UCSD-AML1 (cell line): ENCODE measurements around the gene CFAP65.

ENCODE experiments used
- DNase-seq: peaks from one replicate; lab custom pipeline; 2025; ENCODE audit not compliant: unreplicated experiment; lab: John Stamatoyannopoulos, UW

Gene CFAP65

DNA sequence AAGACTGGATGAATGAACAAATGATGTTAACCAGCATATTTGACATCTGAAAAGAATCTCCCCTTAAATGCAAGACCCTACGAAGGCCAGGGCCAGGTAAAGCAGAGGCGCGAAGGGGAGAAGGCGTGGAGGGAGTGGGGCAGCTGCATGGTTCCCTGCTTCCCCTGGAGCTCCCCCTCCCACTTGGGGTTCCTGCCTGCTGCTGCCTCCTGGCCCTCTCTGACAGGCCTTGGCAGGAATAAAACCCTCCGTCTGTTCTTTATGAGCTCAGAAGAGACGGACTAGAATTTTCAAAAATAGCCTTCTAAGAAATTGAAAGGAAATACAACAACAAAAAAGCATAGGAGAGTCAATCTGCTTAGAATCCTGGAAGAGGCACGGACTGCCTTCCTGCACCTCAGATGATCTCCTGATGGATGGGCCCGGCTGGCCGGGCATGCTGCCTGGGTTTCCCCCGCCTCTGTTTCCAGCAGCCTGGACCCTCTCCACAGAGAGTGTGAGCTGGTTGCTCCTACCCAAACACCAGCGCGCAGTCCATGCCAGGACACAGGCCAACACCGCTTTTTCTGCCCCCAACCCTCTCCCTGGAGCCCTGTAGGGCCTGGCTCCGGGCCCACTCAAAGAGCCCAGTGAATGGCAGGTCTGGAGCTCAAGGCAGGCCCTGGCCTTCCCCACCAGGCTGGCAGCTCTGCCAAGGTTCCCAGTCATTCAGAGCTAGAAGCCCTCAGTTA lies 23.9 kb downstream of the CFAP65 start:
- no peak for DNase-seq

DNA sequence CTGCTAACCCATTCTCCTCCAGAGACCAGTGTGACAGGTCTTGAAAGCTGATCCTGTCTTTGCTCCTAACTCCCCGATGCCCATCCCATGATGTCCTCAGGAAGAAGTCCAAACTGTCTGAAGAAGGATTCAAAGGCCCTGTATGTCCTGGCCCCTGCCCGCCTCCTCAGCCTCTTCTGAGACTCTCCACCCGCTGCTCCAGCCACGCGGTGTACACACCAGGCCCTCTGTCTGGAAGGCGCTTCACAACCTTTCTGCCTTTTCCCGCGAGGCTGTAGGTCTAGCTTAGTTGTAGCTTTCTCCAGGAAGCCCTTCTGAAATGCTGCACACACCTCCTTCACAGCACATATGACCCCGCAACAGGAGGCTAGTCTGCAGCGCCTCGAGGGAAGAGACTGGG lies 24.6 kb downstream of the CFAP65 start:
- DNase-seq: no peak

DNA sequence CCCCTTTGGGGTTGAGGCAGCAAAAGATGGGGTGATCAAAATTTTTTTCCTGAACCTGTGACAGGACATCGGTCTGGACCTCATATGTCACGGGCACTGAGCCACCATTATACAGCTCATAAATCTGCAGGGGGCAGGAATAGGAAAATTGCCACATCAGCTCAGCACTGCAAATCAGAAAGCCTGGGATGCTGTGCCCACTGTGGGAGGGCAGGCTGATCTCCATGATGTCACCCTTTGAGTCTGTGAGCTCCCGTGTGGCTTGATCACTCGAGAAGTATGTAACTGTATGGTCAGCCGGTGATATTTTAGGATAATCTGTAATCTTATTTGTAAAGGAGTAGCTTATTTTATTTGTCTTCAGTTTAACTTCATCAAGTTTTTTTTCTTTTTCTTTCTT lies 30.4 kb downstream of the CFAP65 start:
- DNase-seq: no peak

DNA sequence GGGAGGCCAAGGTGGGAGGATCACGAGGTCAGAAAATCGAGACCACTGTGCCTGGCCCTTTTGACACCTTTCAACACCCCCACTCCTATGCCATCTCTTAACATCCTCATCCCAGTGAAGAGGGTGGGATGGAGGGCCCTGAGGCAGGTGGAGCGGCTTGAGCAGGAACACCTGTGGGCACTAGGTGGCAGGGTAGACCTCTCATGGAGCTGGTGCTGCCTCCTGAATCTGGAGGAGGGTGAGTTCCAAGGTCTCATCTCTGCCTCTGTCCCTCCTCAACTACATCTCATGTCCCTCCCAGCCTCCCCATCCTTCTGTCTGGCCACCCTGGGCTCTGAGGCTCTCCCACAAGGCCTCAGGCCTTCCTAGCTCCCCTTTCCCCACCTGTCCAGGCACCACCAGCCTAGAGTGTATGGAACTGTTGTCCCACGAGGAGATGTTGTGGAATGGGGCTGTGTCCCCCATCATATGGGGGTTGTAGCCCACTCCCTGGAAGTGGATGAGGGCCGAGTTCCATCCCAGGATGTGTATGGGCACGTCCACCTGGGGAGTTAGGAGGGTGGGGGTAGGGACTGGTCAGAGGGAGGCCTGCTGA lies 31.1 kb downstream of the CFAP65 start:
- no peak for DNase-seq

DNA sequence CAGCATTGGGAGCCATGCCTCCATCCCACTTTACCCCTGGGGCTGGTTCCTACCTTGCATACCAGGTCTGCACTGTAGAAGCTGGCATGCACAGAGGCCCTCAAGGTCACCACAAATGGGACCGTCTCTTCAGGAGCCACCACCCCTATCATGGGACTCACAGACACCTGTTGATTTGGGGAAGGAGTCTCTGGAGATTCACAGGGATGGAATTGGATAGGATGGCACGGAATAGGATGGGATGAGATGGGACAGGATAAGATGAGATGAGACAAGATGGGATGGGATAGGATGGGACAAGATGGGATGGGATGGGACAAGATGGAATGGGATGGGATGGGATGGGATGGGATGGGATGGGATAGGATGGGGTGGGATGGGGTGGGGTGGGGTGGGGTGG lies 32.0 kb downstream of the CFAP65 start:
- no peak for DNase-seq

DNA sequence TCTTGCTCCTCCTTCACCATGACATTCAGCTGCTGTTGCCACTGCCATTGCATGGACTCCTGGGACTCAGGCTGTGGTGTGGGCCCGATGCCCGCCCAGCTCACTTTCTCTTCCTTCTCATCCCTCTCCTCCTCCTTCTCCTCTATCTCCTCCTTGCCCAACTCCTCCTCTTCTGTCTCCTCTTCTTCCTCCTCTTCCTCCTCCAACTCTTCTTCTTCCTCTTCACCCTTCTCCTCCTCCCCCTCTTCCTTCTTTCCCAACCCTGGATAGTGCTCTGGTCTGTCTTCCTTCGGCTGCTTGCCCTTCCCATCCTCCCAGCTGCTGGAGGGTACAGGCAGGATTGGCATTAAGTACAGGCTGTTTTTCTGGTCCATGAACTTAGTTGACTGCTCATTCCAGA lies 37.3 kb downstream of the CFAP65 start:
- DNase-seq: no peak

DNA sequence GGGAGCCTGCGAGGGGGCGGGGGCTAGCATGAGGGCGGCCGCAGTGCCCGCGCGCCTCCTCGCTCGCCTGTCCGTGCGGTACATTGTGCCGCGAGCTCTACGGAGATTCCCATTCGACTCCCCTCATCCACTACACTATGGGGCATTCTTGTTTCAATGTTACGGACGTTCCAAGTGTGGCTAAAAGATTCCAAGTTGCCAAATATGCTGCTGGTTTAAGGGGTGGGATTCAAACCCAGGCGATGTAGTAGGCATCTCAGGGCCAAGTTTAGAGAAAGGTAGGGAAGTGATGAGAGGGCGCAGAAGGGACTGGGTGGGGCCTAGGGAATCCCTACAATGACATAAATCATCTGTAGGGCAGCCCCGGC lies 38.1 kb downstream of the CFAP65 start:
- no peak for DNase-seq

DNA sequence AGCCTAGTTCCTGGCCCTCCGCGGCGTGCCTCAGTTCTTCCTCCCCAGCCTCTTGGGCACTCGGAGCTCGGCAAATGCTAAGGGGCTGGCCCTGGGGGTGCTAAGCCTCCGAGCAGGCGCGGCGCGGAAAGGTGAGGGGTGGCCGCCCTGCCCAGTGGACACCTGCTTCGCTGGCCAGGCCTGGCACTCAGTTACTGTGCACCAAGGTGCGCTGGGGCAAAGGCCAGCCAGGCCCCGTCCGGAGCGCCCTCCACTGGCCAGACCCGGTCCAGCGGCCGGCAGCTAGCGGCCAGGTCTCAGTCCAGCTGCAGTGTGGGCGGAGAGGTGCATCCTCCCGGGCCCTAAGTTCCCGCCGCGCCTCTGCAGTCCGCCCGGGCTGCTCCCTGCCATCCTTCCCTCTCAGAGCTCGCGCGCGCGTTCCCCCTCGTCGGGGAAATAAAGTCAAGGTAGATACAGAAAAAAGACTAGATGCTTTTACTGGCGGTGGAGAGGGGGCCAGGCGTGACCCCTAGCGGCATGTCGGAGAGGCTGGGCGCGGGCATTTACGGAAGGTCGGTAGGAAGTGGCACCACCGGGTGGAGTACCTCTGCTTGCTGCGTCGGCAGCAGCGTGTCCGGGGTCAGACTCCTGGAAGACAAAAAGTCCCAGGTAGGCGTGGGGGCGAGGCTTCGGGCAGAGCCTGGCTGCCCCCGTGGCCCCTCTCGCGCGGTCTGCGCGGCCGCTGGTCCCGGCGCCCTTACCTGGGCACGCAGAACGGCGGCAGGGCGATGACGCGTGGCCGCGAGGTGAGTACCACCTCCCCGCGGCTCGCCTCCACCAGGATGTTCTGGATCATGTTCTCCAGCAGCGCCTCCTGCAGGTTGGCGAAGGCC lies 38.7 kb downstream of the CFAP65 start:
- DNase-seq: no peak

DNA sequence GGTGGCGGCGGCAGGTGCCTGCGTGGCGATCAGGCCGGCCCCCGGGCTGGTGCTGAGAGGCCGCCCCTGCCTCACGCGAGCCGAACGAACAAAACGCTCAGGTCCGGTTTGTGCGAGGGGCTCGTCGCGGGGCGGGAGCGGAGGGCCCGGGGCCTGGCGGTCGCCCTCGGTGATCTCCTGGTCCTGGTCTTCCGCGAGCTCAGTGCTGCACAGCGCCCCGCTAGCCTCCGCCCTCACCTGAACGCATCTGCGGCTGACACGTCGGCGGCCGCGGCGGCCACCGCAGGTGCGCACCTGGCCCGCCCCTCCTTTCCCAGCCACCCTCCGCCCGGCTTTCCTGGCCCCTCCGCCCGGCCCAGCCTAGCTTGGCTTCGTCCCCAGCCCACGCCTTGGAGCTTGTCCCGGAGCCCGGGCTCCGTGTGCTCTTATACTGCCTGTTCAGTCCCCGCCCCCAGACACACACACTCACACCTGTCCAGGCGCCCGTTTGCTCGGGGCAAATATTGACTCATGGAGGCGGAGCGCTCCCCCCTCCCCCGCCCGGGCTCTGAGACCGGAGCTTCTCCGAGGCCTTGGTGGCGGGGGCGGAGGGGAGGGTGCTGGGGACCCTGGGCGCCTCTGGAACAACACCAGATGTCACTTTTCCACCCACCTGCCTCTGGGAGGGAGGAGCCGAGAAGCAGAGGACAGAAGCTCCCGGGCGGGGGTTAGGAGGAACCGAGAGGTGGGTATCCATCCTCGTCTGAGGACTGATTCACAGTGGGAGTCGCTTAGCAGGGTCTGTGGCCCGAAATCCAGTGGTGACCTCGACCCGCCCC lies 39.5 kb downstream of the CFAP65 start:
- no peak for DNase-seq

DNA sequence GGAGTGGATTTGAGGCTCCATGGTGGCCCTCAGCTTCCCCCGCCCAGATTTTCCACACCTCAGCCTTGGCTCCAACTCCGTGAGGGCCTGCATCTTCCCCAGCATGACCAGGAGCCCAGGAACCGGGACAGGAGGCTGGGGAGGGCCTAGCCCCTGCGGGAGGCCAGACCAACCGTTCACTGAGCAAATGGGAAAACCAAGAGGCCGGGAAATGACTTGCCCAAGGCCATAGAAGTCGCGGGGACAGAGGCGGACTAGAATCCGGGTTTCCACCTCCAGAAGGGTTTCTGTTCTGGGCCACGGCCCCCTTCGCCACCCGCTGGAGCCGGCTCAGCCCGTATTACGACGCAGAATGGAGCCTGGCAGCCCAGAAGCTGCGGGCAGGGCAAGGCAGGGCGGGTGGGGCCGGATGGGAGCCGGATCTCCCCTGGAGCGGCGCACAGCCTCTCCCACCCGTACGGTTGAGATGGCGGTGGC lies 40.2 kb downstream of the CFAP65 start:
- no peak for DNase-seq

DNA sequence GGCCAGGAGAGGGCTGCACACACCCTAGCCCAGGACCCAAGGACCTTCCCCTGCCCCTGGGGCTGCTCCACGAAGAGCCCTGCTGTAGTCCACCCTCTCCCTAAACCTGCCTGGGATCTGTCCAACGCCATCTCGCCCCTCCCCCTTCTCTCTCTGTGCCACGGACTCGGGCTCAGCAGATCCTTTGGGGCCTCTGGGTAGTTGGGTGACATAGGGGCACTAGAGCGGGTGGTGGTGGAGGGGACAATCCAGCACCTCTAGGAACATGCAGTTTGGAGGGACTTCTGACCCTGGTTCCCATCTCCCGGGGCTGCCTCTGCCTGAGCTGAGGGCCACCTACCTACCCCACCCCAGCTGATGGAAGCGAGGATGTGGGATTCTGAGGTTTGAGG lies 40.8 kb downstream of the CFAP65 start:
- no peak for DNase-seq

DNA sequence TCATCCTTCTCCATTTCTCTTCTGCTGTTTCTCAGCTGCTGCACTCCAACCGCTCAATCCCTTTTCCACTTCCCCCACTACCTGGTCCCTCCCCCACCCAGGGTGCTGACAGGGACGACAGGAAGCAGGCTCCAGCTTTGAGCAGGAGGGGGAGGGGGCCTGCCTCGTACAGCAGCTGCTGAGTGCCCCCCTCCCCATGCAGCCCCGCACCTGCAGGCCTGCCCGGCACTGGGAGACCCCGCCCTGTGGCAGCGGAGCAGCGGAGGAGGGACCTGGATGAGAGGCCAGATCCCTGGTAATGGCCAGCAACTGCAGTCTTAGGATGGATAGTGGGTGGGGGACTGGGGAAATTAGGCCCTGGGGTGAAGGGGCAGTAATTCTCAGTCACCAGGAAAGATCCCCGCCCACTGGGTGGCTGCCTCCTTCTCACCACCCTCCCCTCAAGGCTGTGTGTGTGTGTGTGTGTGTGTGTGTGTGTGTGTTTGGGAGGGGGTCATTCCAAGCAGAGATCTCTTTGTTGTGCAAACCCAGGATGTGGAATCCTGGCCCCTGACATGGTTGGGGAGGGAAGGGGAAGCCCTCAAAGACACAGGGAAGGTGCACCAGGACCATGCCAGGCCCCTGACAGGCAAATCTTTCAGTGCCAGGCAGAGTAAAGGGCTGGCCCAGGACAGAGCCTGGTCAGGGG lies 41.3 kb downstream of the CFAP65 start:
- no peak for DNase-seq

DNA sequence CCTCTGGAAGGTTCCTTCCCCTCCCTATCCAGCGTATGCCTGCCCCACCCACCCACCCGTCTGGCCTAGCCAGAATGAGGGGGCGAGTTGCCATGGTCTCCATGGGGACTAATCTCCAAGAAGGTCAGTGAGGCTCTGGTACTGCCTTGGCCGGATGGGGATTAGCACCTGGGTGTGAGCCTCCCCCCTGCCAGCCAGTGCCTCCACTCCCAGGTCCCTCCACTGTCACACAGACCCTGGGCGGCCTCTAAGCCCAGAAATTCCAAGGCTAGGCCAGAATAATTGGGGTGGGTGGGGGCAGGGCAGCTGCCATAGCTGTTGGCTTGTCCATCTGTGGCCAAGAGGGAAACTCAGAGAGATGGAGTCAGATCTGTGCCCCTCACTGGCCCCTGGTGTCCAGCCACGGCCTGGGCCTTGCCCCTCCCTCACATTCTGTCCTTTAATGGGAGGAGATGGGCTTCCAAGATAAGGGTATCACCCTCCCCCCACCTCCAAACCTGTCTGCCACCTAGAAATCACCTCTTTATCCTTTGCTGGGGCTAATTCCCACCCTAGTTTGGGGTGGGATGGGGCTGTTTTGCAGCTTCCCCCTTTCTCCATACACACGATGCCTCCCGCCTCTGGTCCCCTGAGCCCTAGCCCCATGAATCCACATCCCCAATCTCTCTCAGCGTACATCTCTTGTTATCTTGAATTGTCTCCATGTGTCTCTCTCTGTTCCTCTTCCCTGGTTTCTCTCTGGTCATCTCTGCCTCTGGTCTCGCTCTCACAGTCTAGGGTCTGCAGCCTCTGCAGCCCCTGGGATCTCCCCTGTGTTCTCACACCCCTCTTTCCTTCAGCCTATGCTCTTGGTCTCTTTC lies 42.1 kb downstream of the CFAP65 start:
- DNase-seq: no peak

DNA sequence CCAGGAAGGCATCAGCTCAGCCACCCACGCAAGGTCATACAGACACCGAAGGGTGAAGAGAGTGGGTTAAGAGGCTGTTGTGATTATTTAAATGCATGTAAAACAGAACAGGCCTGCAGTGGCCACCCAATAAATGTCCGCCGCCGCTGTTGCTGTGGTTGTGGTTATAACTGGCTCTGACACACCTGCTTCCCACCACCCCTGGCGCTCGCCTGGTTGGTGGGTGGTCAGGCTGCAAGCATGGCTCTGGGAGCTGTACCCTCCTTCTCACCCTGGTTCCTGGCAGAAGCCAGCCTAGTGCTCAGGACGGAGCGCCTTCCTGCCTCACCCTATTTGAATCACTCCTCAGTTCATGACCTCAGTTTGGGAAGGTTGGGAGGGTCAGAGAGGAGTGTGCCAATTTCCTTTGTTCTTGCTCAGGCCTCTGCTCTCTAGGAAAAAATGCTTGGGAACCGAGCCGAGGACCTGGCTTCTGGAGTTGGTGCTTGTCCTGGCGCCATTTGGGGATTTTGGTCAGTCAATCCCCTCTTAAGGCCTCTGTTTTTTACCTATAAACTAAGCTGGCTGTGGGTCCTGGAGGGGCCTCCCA lies 42.8 kb downstream of the CFAP65 start:
- DNase-seq: no peak

DNA sequence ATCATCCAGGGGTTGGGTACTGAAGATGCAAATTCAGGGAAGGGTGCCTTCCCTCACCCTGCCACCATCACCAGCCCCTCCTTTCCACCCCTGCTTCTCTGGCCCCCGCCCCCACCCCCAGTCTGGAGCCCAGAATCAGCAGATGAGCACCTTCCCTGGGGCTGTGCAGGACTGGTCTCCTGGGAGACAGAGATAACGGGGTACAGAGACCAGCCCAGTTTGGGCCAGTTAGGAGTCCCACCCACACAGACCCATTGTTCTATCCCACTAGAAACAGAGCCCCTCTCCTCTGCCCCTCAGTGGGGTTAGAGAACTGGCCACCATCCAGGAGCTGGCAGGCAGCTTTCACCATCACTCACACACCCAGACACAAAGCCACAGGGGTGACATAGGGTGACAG lies 43.6 kb downstream of the CFAP65 start:
- no peak for DNase-seq

DNA sequence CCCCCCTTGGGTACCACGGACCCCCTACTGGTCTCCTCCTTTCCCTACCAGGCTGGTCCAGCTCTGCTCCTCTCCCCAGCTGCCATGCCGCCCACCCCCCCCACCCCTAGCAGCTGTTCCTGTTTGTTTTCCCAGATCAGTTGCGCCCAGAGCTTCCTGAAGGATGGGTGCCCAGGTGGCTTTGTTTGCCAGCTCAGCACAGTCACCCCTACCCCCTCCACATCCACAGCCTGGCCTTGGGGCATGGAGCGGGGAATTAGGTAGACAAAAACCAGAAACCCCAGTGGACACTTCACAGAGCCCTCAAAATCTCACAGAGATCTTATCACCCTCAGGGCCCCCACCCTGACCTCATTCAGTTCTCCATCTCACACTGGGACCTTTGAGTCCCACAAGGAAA lies 44.4 kb downstream of the CFAP65 start:
- DNase-seq: no peak

DNA sequence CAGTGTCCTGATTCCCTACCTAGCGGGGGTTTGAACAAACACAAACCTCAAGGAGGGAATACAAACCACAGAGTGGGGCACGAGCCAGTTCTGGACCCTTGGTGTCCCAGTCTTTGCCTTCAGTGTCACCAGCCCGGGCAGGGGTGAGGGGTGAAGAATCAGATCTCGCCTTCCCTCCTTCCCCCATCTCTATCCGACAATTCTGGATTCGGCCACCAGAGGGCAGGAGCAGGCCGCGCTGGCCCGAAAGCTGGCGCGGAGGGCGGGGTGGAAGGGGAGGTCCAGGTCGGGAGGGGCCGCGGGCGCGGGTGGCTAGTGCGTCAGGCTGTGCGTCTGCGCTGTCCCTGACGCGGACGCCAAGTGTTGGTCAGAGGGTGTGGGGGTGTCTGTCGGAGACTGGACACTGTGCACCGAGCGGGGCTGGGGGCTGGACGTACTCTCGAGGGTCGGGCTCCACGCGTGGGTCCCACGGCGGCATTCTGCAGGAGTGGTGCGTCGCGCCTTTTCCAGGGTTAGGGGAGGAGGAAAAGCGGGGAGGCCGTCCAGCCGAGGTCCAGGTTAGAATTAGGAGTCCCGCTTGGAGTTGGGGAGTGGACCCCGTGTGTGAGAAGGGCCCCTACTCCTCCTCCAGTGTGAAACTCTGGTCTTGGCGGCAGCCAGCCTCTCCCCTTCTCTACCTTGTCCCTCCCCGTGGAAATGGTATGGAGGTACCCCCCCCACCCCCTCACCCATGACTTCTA lies 45.2 kb downstream of the CFAP65 start:
- DNase-seq: peak; percentile 67

DNA sequence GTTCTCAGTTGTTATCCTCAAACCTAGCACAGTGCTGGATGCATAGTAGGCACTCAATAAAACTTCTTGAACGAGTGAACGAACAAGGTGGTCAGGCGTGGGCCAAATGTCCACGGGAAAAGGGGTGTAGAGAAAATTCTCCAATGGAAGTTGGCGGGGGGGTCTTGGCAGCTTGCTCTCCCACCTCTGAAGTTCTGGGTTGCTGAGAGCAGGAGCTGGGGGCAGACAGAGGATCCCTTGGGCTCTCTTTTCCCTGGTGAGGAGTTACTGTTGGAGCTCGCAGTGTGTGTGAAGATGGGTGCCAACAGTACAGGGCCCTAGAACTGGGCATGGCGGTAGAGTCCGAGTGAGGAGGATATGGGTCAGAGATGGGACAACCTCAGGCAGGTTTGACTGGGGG lies 45.8 kb downstream of the CFAP65 start:
- DNase-seq: no peak
